Measurements from ENCODE around the gene RABL6. TPM values are rescaled to one million over a fixed set of nuclear protein-coding genes. Genes with fewer than 3 reads are reported as not detected.

Gene RABL6
- total RNA-seq, 5 donors from 2014 or later (not counting 1 experiment from before 2014, with no cell fraction given): 60.5 to 86.7 (median 82.8) TPM

DNA sequence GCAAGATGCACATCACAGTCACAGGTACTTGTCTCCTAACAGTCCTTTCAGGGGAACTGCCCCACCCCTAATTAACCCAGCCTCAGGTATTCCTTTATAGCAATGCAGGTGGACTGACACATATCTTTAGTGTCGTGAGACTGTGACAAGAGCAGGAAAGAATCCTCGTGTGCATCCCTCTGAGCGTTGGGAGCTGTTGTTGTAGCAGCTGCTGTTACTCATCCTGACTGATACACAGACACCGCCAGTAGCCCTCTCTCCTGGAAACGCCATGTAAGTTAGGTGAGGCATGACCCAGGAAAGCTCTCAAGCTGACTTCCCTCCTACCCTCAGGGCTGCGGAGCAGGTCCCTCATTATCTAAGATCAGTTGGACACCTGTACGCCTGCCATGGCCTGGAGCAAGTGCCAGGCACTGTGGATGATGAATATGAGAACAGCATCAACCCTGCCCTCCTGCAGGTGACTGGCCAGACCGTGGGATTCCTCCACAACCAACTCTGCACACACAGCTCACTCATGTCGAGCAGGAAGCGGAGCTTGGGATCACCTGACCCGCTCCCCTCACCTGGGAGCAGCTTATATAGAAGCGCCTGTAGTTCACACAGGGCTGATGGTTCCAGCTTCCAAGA lies 33.2 kb upstream of the RABL6 start:
- POLR2A ChIA-PET: no interaction called here
- no peaks in the 10 kb centered on the region for H3K36me3 ChIP-seq (ENCODE audit: control insufficient read depth in 2 of 2, extremely low read depth in 1 of 2, insufficient read depth in 1 of 2, low read length in 1 of 2)
- H3K27ac ChIP-seq (ENCODE audit: low read length): no peak overlapping the region
- Mint-ChIP-seq H3K4me1 (peaks cover 0 to 5% (median 2%) of the 10 kb centered on the region in 3 donors), H3K9me3 (peaks cover 0 to 6% (median 0%) of the 10 kb centered on the region in 3 donors), H3K36me3 (no peaks in the 10 kb centered on the region), H3K27me3 (peaks cover 11 to 30% of the 10 kb centered on the region in 2 donors), H3K27ac (no peak overlapping the region), H3K4me3 (no peak overlapping the region)
- peaks cover 0 to 4% of the 10 kb centered on the region in 2 experiments for H3K4me1 ChIP-seq (ENCODE audit: control insufficient read depth in 1 of 2, extremely low read depth in 1 of 2, insufficient read depth in 2 of 2, low read length in 2 of 2)
- H3K9me3 ChIP-seq: no peaks in the 10 kb centered on the region
- H3K4me3 ChIP-seq (ENCODE audit: control insufficient read depth in 1 of 2, extremely low read depth in 1 of 2, low read length in 1 of 2): no peak overlapping the region
- CTCF ChIA-PET: interaction anchor here in 1 of 2 donors (0.7 kb wide), 1 partner anchor 66 kb away, joined by 3 read pairs; no protein-coding TSS in a partner anchor
- 87% methylated on average over 8 of the region's 12 CpGs for WGBS (ENCODE audit: insufficient coverage)
- peaks cover 0 to 34% of the 10 kb centered on the region in 2 experiments for H3K27me3 ChIP-seq (replicated peaks in 1 of 2; ENCODE audit: control insufficient read depth in 2 of 2, extremely low read depth in 1 of 2, insufficient read depth in 2 of 2, low read length in 1 of 2)
- ATAC-seq (replicated peaks in 1 of 4) (no peak), DNase-seq (no peak)

DNA sequence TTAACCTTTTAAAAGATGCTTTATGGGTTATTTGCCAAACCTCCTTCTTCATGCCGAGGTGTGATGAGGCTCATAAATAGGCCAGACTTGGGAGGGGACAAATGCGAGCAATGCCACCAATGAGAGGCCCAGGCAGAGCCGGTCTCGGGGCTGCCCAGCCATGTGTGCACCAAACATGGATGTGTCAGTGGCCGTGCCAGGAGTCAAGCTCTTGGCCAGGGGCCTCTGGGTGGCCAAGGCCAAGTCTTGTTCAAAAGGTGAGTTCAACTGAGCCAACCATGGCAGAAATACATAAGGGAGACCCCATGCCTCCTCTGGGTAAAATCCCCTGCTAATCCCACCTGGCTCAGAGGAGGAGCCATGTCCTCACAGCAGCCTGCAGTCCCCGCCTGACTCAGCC lies 32.6 kb upstream of the RABL6 start:
- no peak overlapping the region for H3K4me3 Mint-ChIP-seq
- H3K27me3 Mint-ChIP-seq: peaks cover 8 to 29% of the 10 kb centered on the region in 2 donors
- no peaks in the 10 kb centered on the region for H3K4me1 Mint-ChIP-seq
- Histone ChIP-seq H3K4me3 (ENCODE audit: control insufficient read depth in 1 of 2, extremely low read depth in 1 of 2, low read length in 1 of 2) (no peak overlapping the region), H3K36me3 (ENCODE audit: control insufficient read depth in 2 of 2, extremely low read depth in 1 of 2, insufficient read depth in 1 of 2, low read length in 1 of 2) (no peaks in the 10 kb centered on the region), H3K27ac (ENCODE audit: low read length) (no peak overlapping the region), H3K27me3 (replicated peaks in 1 of 2; ENCODE audit: control insufficient read depth in 2 of 2, extremely low read depth in 1 of 2, insufficient read depth in 2 of 2, low read length in 1 of 2) (peaks cover 0 to 34% of the 10 kb centered on the region in 2 experiments), H3K4me1 (ENCODE audit: control insufficient read depth in 1 of 2, extremely low read depth in 1 of 2, insufficient read depth in 2 of 2, low read length in 2 of 2) (no peaks in the 10 kb centered on the region), H3K9me3 (no peaks in the 10 kb centered on the region)
- CTCF ChIA-PET: no interaction called here
- H3K36me3 Mint-ChIP-seq: no peaks in the 10 kb centered on the region
- POLR2A ChIA-PET: no interaction called here
- WGBS (ENCODE audit: insufficient coverage): 95% methylated on average over 5 of the region's 6 CpGs
- H3K9me3 Mint-ChIP-seq: peaks cover 0 to 6% (median 0%) of the 10 kb centered on the region in 3 donors
- DNase-seq: no peak
- ATAC-seq (replicated peaks in 1 of 4): no peak
- no peak overlapping the region for H3K27ac Mint-ChIP-seq

DNA sequence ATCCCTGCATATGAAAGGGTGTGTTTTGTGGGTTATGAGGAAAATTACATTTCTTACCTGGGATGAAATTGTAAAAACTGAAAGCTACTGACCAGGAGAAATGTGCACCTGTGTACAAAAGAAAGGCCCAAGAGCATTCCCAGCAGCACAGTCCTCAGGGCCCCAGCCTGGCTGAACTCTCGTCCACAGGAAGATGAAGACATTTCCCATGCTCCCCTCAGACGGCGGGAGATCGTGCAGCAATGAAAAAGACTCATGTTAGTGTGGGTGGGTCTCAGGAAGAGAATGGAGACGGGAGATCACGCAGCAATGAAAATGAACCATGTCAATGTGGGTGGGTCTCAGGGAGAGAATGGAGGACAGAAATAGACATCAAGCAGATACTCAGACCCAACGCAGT lies 30.8 kb upstream of the RABL6 start:
- Mint-ChIP-seq H3K27ac (no peak overlapping the region), H3K4me1 (no peaks in the 10 kb centered on the region), H3K9me3 (peaks cover 0 to 6% (median 0%) of the 10 kb centered on the region in 3 donors), H3K27me3 (peaks cover 8 to 26% of the 10 kb centered on the region in 2 donors), H3K4me3 (no peak overlapping the region), H3K36me3 (no peaks in the 10 kb centered on the region)
- Histone ChIP-seq H3K4me1 (ENCODE audit: control insufficient read depth in 1 of 2, extremely low read depth in 1 of 2, insufficient read depth in 2 of 2, low read length in 2 of 2) (no peaks in the 10 kb centered on the region), H3K27me3 (replicated peaks in 1 of 2; ENCODE audit: control insufficient read depth in 2 of 2, extremely low read depth in 1 of 2, insufficient read depth in 2 of 2, low read length in 1 of 2) (peaks cover 0 to 34% of the 10 kb centered on the region in 2 experiments), H3K9me3 (no peaks in the 10 kb centered on the region), H3K4me3 (ENCODE audit: control insufficient read depth in 1 of 2, extremely low read depth in 1 of 2, low read length in 1 of 2) (no peak overlapping the region), H3K27ac (ENCODE audit: low read length) (no peak overlapping the region), H3K36me3 (ENCODE audit: control insufficient read depth in 2 of 2, extremely low read depth in 1 of 2, insufficient read depth in 1 of 2, low read length in 1 of 2) (no peaks in the 10 kb centered on the region)
- no CpG with 5 or more reads among the region's 7 CpGs for WGBS (ENCODE audit: insufficient coverage)
- POLR2A ChIA-PET: no interaction called here
- DNase-seq (no peak), ATAC-seq (replicated peaks in 1 of 4) (no peak)
- CTCF ChIA-PET: no interaction called here

DNA sequence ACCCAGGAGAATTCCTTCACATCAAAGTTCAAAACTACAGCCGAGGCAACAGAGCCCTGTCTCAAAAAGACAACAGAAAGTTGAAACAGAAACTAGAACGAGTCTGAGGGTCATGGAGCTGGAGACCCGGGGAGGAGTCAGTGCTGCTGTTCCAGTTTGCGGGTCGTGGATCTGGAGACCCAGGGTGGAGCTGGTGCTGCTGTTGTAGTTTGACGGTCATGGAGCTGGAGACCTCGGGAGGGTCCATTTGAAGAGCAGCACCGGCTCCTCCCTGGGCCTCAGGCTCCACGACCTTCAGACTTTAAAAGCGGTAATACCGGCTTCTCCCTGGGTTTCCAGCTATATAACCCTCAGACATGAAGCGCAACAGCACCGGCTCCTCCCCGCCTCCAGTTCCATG lies 30.4 kb upstream of the RABL6 start:
- Histone ChIP-seq H3K27me3 (replicated peaks in 1 of 2; ENCODE audit: control insufficient read depth in 2 of 2, extremely low read depth in 1 of 2, insufficient read depth in 2 of 2, low read length in 1 of 2) (peaks cover 0 to 34% of the 10 kb centered on the region in 2 experiments), H3K36me3 (ENCODE audit: control insufficient read depth in 2 of 2, extremely low read depth in 1 of 2, insufficient read depth in 1 of 2, low read length in 1 of 2) (no peaks in the 10 kb centered on the region), H3K4me3 (ENCODE audit: control insufficient read depth in 1 of 2, extremely low read depth in 1 of 2, low read length in 1 of 2) (no peak overlapping the region), H3K9me3 (no peaks in the 10 kb centered on the region), H3K27ac (ENCODE audit: low read length) (no peak overlapping the region), H3K4me1 (ENCODE audit: control insufficient read depth in 1 of 2, extremely low read depth in 1 of 2, insufficient read depth in 2 of 2, low read length in 2 of 2) (no peaks in the 10 kb centered on the region)
- no peaks in the 10 kb centered on the region for H3K4me1 Mint-ChIP-seq
- ATAC-seq (replicated peaks in 1 of 4): no peak
- POLR2A ChIA-PET: no interaction called here
- no peak overlapping the region for H3K27ac Mint-ChIP-seq
- peaks cover 8 to 26% of the 10 kb centered on the region in 2 donors for H3K27me3 Mint-ChIP-seq
- no peaks in the 10 kb centered on the region for H3K36me3 Mint-ChIP-seq
- no peak overlapping the region for H3K4me3 Mint-ChIP-seq
- WGBS (ENCODE audit: insufficient coverage): 80% methylated on average over 11 of the region's 14 CpGs
- peaks cover 0 to 6% (median 0%) of the 10 kb centered on the region in 3 donors for H3K9me3 Mint-ChIP-seq
- CTCF ChIA-PET: interaction anchor here (0.7 to 1.1 kb wide), 3 partner anchors 9 to 257 kb away, joined by 3 read pairs; no protein-coding TSS in a partner anchor
- DNase-seq: no peak

DNA sequence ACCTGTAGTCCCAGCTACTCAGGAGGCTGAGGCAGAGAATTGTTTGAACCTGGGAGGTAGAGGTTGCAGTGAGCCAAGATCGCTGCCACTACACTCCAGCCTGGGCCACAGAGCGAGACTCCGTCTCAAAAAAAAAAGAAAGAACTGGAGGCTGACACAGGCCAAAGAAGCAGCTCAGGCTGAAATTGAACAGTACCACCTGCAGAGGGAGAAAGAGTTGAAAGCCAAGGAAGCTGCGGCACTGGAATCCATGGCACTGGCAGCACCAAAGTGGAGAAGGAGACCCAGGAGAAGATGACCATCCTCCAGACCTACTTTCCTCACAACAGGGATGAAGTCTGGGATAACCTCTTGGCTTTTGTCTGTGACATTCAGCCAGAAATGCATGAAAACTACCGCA lies 27.9 kb upstream of the RABL6 start:
- no peaks in the 10 kb centered on the region for H3K4me1 Mint-ChIP-seq
- H3K36me3 ChIP-seq (ENCODE audit: control insufficient read depth in 2 of 2, extremely low read depth in 1 of 2, insufficient read depth in 1 of 2, low read length in 1 of 2): no peaks in the 10 kb centered on the region
- peaks cover 8 to 22% of the 10 kb centered on the region in 2 donors for H3K27me3 Mint-ChIP-seq
- DNase-seq (no peak), ATAC-seq (replicated peaks in 1 of 4) (no peak)
- ChIA-PET POLR2A (no interaction called here), CTCF (no interaction called here)
- no peak overlapping the region for H3K27ac ChIP-seq (ENCODE audit: low read length)
- no peaks in the 10 kb centered on the region for H3K36me3 Mint-ChIP-seq
- no peaks in the 10 kb centered on the region for H3K9me3 Mint-ChIP-seq
- no peaks in the 10 kb centered on the region for H3K4me1 ChIP-seq (ENCODE audit: control insufficient read depth in 1 of 2, extremely low read depth in 1 of 2, insufficient read depth in 2 of 2, low read length in 2 of 2)
- H3K9me3 ChIP-seq: no peaks in the 10 kb centered on the region
- H3K4me3 Mint-ChIP-seq: no peak overlapping the region
- peaks cover 0 to 27% of the 10 kb centered on the region in 2 experiments for H3K27me3 ChIP-seq (replicated peaks in 1 of 2; ENCODE audit: control insufficient read depth in 2 of 2, extremely low read depth in 1 of 2, insufficient read depth in 2 of 2, low read length in 1 of 2)
- 59% methylated on average over 4 of the region's 5 CpGs for WGBS (ENCODE audit: insufficient coverage)
- no peak overlapping the region for H3K27ac Mint-ChIP-seq
- no peak overlapping the region for H3K4me3 ChIP-seq (ENCODE audit: control insufficient read depth in 1 of 2, extremely low read depth in 1 of 2, low read length in 1 of 2)

DNA sequence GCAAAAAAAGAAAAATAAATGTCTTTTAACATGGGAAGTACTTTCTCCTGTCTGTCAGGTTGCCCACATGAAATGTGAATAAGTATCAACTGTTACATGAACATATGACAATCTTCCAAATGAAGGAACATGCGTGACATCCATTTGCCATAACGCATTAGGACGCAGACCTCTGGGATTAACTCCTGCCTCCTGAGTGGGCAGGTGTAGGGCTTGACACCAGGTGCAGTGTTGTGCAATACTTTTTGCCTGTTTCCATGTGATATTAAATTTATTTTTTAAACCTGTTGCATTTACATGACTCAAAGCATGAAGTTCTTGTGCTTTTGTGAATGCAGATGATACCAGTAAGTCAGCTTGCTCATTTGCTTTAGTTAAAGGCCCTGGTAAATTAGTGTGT lies 25.3 kb upstream of the RABL6 start:
- WGBS (ENCODE audit: insufficient coverage): no CpG with 5 or more reads among the region's 3 CpGs
- H3K27me3 ChIP-seq (replicated peaks in 1 of 2; ENCODE audit: control insufficient read depth in 2 of 2, extremely low read depth in 1 of 2, insufficient read depth in 2 of 2, low read length in 1 of 2): peaks cover 0 to 20% of the 10 kb centered on the region in 2 experiments
- no peaks in the 10 kb centered on the region for H3K36me3 ChIP-seq (ENCODE audit: control insufficient read depth in 2 of 2, extremely low read depth in 1 of 2, insufficient read depth in 1 of 2, low read length in 1 of 2)

More for the DNA sequence above, 25.3 kb upstream of the RABL6 start:
- H3K27ac Mint-ChIP-seq: no peak overlapping the region
- H3K4me1 ChIP-seq (ENCODE audit: control insufficient read depth in 1 of 2, extremely low read depth in 1 of 2, insufficient read depth in 2 of 2, low read length in 2 of 2): peaks cover 0 to under 1% of the 10 kb centered on the region in 2 experiments
- H3K4me3 Mint-ChIP-seq: no peak overlapping the region
- H3K9me3 ChIP-seq: no peaks in the 10 kb centered on the region
- POLR2A ChIA-PET: no interaction called here
- H3K36me3 Mint-ChIP-seq: no peaks in the 10 kb centered on the region
- peaks cover 0 to under 1% (median under 1%) of the 10 kb centered on the region in 3 donors for H3K4me1 Mint-ChIP-seq
- H3K27me3 Mint-ChIP-seq: peaks cover 8 to 17% of the 10 kb centered on the region in 2 donors
- no peak overlapping the region for H3K27ac ChIP-seq (ENCODE audit: low read length)
- H3K9me3 Mint-ChIP-seq: no peaks in the 10 kb centered on the region
- ATAC-seq (replicated peaks in 1 of 4): no peak
- CTCF ChIA-PET: no interaction called here
- no peak overlapping the region for H3K4me3 ChIP-seq (ENCODE audit: control insufficient read depth in 1 of 2, extremely low read depth in 1 of 2, low read length in 1 of 2)
- no peak for DNase-seq

All from T-cell (primary cell).